Measurements from ENCODE around the gene INSL3. TPM values are rescaled to one million over a fixed set of nuclear protein-coding genes. Genes with fewer than 3 reads are reported as not detected.

Gene INSL3
- total RNA-seq, 1 experiment from 2014 or later = 0.57 TPM

GRCh38 chr19:17794412-17794730 is 26.9 kb downstream of the INSL3 start:
- H3K27ac ChIP-seq (ENCODE audit: low read length) = no peak overlapping the region
- no peaks in the 10 kb centered on the region for H3K27me3 ChIP-seq (ENCODE audit: control insufficient read depth, insufficient read depth, low read length)
- 0 out of 2 replicates have a peak, but pooled peaks cover 2% of the 10 kb centered on the region for H3K4me1 ChIP-seq (ENCODE audit: control insufficient read depth, insufficient read depth, low read length)
- DNase-seq (ENCODE audit: low read depth, low spot score) (no peak), ATAC-seq (no peak; the same call in 1 of the 2 replicates)
- H3K36me3 ChIP-seq (ENCODE audit: control insufficient read depth, insufficient read depth, low read length) = no peaks in the 10 kb centered on the region; the same call in 1 of the 2 replicates
- CTCF ChIA-PET = no interaction called here
- peak overlapping the region; percentile 41 to 60 for H3K4me3 ChIP-seq (ENCODE audit: low read depth in 2 of 2, low read length in 2 of 2)
- POLR2A ChIA-PET = no interaction called here
- TF ChIP-seq SIN3A (IDR thresholded peaks at IDR 0.05; ENCODE audit: borderline replicate concordance, insufficient read depth, low read depth, low read length) = no peak
- TF ChIP-seq CTCF (IDR thresholded peaks at IDR 0.05) = no peak
- TF ChIP-seq POLR2AphosphoS5 (IDR thresholded peaks at IDR 0.05; ENCODE audit: low read depth, low read length) = no peak
- no peak for TF ChIP-seq TCF7L2 (IDR thresholded peaks at IDR 0.05; ENCODE audit: low read depth, low read length)
- no peak for TF ChIP-seq REST (IDR thresholded peaks at IDR 0.05; ENCODE audit: insufficient read depth in 1 of 2, low read depth in 2 of 2, low read length in 1 of 2)
- BruUV-seq (replicated peaks) = no TSS peak
- intact Hi-C loops (cut with micrococcal nuclease; ENCODE audit: unreplicated experiment) = no loop called here
- in situ Hi-C loops (cut with HindIII; ENCODE audit: low pct_unique_long_range_greater_than_20kb, low sequenced_read_pairs) = no loop called here
- no peaks in the 10 kb centered on the region for H3K9me3 ChIP-seq (ENCODE audit: control insufficient read depth, insufficient read depth, low read depth, low read length)

- Histone ChIP-seq H3K4me1 (ENCODE audit: control insufficient read depth, insufficient read depth, low read length) (no peaks in the 10 kb centered on the region), H3K4me3 (ENCODE audit: low read depth in 2 of 2, low read length in 2 of 2) (no peak overlapping the region), H3K9me3 (ENCODE audit: control insufficient read depth, insufficient read depth, low read depth, low read length) (no peaks in the 10 kb centered on the region), H3K27me3 (ENCODE audit: control insufficient read depth, insufficient read depth, low read length) (no peaks in the 10 kb centered on the region), H3K27ac (ENCODE audit: low read length) (no peak overlapping the region), H3K36me3 (ENCODE audit: control insufficient read depth, insufficient read depth, low read length) (no peaks in the 10 kb centered on the region; the same call in 1 of the 2 replicates)
- no peak for ATAC-seq
- POLR2A ChIA-PET = no interaction called here
- no TSS peak for BruUV-seq (replicated peaks)
- CTCF ChIA-PET = interaction anchor here (0.5 kb wide), 1 partner anchor 218 kb away, joined by 5 read pairs; the partner anchor contains the start of gene ARRDC2
- no peak for DNase-seq (ENCODE audit: low read depth, low spot score)
- in situ Hi-C loops (cut with HindIII; ENCODE audit: low pct_unique_long_range_greater_than_20kb, low sequenced_read_pairs) (no loop called here), intact Hi-C loops (cut with micrococcal nuclease; ENCODE audit: unreplicated experiment) (no loop called here)
- TF ChIP-seq CTCF (IDR thresholded peaks at IDR 0.05) (no peak), SIN3A (IDR thresholded peaks at IDR 0.05; ENCODE audit: borderline replicate concordance, insufficient read depth, low read depth, low read length) (no peak), REST (IDR thresholded peaks at IDR 0.05; ENCODE audit: insufficient read depth in 1 of 2, low read depth in 2 of 2, low read length in 1 of 2) (no peak), TCF7L2 (IDR thresholded peaks at IDR 0.05; ENCODE audit: low read depth, low read length) (no peak), POLR2AphosphoS5 (IDR thresholded peaks at IDR 0.05; ENCODE audit: low read depth, low read length) (no peak)
Measured at GRCh38 chr19:17790059-17790780, 31.1 kb downstream of the INSL3 start.
